Stimulated activated CD4-positive, alpha-beta T cell treated with anti-CD3 and anti-CD28 coated beads, TNF-alpha, amount 100 ng/mL, for 1 hour (primary cell): Measurements from ENCODE around the gene CAMK2B.

Experiments
- DNase-seq, 3 donors: peaks; one replicate each; pipeline ENCODE4 v3.0.0-alpha.2; 2020; ENCODE audit warnings: low read depth in 3 of 3, low spot score in 1 of 3

Gene CAMK2B

DNA sequence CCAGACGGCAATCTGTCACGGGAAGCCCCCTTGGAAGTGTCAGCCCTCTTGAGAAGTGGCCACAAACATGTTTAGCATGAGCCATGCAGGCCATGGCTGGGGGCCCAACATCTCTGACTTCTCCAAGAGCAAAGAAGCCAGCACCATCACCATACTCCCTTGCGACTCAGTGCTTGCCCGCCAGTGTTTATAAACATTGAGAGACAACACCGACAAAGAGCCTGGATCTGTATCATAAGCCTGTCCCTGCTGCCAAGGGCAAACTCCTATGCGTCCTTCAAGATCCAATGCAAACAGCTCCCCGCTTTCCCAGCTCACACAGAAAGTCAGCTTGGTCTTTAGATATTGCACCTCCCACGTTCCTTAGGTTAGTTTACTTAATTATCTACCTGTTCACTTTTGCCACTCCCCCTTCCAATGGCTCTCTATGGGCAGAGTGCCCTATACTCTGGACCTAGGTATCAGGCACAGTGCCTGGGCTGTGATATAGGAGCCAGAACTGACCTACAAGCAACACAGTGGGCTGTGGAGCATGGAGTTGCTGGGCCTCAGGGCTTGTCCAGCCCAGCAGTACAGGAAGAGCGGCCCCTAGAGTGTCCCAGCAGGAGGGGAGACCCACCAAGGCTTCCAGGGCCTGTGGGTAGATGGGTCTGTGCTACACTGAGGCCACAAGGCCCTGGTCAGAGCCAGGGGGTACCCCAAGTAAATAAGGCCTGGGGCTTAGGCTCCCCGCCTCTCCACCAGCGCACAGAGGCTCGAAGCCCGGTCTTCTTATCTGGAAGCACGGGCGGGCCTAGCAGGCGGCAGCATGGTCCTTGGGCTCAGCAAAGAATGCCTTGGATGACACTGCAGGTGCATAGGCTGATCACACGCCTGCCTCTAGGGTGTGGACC lies 37.7 kb downstream of the CAMK2B start:
- no peak for DNase-seq

DNA sequence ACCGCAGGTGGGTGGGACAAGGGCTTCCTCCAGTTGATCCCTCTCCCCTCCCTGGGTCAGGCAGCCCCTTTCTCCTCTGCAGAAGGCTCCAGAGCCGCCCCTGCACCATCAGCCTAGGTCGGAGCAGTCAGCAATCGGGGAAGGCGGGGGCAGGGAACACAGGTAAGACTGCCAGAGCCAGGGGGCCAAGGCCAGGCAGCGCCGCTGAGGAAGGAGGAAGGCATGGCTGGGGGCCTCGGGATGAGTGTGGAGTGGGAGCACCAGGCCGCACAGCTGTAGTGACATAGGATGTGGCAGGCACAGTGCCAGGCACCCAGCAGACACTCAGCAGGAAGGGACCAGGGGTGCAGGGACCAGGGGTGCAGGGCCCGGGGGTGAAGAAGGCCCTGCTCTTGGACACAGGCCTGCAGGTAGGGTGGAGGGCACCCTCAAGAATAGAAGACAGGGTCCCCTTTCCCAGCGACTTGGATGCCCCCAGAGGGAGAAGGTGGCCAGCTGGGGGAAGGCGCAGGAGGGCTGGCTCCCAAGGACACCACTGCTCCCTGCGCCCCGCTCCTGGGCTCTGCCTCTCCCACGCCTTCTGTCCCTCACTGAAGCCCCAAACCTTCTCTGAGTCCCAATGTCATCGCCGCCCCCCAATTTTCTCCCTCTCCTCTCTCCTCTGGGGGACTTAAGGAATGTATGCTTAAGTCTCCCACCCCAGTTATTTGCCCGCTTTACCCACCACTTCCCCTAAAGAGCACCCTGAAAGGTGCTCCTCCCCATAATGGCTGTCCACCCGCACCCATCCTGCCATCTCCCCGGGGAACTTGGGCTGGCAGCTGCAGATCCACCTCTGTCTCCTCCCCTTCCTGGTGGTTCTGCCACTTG lies 38.5 kb downstream of the CAMK2B start:
- no peak for DNase-seq

DNA sequence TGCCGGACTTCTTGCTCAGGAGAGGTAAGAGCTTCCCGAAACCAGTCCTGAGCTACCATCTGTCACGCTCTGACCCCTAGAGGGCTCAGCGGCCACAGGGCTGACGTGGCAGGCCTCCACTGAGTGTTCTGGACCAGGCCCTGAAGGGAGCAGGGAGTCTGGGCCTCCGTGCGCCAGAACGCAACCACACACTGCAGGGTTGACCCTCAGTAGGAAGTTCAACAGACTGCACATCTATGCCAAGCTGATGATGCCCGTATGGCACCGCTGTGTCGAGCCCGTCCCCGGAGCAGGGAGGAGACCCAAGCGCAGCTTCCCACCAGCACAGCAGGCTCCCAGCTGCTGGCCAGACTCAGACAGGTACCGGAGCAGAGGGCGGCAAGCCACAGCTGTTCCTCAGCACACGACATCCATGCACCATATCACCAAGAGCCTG lies 39.2 kb downstream of the CAMK2B start:
- no peak for DNase-seq

GRCh38 chr7:44285561-44285960 lies 39.8 kb downstream of the CAMK2B start:
- no peak for DNase-seq

- no peak for DNase-seq
Observed at GRCh38 chr7:44284881-44285541, 40.4 kb downstream of the CAMK2B start.

DNA sequence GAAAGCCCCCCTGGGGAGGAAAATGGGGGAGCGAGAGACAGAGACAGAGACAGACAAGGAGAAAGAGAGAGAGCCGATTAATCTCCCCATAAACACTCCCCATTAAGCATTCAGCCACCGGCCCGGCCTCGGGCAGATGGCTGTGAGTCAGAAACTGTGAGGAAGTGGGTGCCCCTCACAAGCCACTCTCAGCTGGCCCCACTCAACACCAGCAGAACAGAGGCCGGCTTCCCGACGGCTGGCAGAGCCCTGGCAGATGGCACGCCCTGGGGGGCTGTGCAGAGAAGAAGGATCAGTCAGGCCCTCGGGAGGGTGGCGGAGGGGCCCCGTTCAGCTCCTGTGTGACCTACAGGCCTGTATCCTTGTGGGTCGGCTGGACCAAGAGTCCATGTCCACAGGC lies 41.2 kb downstream of the CAMK2B start:
- DNase-seq = no peak

DNA sequence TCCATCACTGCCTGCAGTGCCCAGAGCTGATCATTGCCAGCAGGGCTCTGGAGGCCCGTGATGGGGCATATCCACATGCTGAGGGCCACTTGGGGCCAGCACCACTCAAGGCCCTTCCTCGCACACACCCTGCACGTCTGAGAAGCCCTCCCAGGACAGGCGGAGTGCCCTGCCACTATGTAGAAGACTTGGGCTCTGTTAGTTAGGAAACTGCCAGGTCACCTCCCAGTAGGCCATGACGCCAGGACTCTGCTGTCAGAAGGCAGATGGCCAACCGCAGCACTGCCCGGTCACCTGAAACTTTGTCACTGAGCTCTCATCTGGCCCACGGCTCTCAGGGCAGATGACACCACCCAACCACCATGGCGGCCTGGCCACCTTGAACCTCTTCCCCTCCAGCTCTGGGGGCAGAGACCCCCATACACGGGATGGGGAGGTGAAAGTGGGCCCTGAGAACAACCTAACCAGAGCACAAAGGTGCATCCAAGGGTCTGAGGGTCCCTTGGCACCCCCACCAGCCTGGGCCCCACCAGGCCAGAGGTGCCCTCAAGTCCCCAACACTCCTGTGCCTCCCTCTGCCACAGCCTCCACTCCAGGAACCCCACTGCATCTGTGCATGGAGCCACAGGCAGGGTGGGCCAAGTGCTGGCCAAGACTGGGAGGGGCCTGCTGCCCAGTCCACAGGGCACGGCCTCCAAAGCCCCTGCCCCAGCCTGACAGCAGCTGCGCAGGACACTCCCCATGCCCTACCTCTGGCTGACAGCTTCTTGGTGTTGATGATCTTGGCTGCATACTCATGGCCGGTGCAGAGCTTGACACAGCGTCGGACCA lies 41.8 kb downstream of the CAMK2B start:
- DNase-seq = no peak

GRCh38 chr7:44282601-44283171 lies 42.7 kb downstream of the CAMK2B start:
- DNase-seq = no peak

DNA sequence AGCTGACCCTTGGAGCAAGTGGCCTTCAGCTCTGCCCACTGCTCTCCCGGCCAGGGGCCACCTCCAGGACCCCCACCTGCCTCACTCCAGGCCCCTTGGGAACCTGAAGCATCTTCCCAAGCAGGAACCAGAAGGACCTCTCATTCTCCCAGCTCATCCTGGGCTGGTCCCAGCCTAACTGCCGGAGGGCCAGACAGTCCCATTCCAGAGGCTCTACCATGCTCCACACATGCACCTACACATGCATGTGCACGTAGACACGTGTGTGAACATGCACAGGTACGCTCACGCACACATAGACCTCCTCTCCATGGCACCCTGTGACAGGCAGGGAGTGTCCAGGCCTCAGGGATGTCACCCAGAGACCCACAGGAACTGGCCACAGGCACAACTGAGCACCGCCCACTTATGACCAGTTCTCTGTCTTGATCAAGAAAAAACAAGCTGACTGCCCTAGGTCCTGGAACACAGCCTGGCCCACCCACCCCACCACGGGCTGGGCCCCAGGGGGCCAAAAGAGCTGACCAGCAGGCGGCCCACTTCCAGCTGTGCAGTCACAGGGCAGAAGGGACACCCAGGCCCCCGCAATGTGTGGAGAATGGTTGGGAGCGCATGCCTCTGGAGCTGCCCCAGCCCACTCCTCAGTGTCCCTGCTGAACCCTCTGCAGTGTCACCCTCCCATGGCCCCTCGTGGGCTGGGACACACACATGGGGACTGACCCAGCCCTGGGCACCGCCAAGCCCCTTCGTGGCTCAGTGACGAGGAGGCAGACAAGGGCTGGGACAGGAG lies 43.4 kb downstream of the CAMK2B start:
- DNase-seq = no peak

DNA sequence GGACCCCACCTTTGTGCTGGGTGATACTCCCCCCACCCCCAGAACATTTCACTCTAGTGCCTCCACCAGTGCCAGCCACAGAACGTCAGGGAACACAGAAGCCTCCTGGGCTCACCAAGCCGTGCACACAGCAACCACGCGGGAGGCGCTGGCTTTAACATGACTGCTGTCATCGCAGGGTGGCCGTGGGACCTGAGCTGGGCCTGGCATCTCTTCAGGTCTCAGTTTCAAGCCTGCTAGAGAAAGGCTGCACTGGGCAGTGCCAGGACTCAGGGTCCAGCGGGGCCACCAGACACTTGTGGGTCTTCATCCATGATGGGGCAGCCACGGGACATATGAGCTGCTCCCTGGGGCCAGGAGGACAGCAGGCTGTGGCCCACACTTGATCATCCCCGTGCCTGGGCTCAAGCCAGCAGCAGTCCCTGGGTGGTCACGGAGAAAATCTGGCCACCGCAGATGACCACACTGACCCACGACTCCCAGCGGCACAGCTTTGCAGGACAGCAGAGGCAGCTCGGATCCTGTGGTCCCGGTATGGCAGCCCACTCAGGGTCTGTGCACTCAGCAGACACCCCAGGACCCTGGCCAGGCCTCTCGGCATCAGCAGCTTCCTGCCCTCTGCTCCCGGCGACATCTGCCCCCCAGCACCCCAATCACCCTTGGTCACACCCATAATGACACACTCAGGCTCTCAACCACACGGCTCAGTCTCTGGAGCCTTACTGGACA lies 44.2 kb downstream of the CAMK2B start:
- no peak for DNase-seq

DNA sequence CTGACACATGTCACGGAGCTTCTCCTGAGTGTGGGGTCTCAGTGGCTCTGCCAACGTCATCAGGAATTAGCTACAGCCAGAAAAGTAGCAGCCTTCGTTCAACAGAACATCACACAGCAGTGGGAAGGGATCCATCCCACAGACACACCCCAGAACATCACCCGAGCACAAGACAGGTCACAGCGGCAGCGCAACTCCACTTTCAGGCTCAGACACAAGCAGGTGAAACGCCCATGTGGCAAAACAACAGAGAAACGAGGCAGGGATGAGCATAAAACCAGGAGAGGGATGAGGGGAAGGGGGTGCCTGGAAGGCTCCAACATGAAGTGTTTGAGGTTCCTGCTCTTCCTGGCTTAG lies 44.8 kb downstream of the CAMK2B start:
- no peak for DNase-seq

GRCh38 chr7:44279731-44280505 lies 45.5 kb downstream of the CAMK2B start:
- no peak for DNase-seq

DNA sequence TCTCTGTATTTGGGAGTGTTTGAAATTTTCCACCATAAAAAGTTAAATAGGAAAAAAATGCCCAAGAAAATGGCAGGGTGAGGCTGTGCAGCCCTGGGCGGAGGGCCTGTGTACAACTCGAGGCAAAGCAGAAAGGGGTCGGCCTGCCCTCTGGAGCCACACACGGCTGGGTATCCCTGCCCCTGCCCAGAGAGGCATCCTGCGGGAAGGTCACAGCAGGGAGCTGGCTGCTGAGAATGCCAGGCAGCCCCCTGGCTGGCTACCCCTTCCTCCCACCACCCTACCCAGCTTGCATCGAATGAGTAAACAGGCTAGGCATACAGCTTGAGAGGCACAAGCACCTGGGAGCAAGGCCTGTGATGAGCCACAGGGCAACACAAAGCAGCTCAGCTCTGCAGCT lies 46.1 kb downstream of the CAMK2B start:
- no peak for DNase-seq

DNA sequence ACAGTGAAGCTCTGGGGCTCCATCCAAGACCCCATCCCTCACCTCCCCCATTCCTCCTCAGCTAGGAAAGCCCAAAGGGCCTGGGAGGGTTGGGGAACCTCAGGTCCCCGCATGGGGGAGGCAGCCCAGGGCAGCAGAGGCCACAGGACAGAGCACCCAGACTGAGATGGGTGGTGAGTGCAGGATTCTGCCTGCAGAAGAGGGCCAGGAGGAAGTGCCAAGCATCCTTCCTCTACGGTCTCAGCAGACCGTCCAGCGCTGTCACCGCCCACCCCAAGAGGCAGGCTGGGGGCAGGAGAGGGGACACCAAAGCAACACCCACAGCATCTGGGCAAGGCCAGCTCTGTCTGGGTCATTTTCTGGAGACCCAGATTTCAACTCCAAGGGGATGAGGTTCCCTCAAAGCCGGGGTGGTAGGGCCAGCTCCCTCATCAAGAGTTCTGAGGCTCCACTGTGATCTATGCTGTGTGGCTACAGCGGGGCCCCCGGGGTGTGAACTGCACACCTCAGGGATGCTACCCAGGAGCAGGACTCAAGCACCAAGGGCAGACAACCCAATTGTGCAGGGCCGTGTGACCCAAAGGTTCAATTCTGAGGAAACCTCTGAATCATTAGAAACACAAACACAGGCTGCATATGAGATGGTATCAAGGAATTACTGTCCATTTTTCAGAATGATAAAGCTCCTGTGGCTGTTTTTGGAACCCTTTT lies 46.8 kb downstream of the CAMK2B start:
- DNase-seq = no peak

GRCh38 chr7:44277851-44278250 lies 47.5 kb downstream of the CAMK2B start:
- no peak for DNase-seq

DNA sequence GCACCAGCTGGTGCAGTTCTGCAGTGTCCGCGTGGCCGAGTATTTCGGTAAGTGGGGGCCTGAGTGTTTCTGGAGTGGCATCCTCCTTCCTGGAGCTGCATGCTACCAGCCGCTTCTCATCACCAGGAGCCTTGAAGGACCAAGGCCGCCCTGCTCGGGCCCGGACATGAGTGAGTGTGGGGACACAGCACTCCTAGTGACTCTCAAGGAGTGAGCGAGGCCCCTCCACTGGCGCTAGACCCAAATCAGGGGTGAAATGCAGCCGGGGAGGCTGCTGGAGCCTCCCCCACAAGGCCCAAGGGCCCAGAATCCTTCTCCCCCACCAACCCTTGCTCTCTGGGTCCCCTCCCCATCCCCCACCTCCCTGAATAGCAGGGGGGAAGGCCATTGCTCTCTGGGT lies 48.0 kb downstream of the CAMK2B start:
- DNase-seq = no peak

DNA sequence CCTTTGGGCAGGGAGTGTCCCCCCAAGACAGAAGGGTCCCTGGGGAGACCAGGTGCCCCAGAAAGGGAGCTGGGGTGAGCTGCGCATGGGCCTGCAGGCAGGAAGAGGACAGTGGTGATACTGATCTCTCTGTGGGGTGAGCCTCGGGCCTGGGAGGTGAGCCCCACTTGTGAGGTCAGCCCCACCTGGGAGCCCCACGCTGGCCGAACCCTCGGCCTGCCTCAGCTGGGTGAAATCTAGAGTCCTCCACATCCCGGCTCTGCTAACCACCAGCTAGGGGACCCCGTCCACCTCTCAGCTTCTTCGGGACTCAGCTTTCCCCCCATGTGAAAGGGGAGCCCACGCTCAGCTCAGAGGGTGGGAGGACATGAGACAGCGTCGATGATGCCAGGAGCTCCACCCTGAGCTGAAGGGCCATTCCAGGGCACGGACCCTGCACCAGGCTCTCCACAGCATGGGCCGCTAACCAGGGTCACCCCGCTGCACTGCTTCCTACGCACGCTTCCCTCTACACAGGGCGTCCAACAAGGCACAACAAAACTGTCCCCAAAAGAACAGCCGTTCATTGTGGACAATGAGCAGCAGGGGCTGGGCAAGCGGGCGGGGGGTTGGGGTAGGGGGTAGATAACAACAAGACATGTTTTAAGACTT lies 48.7 kb downstream of the CAMK2B start:
- no peak for DNase-seq
